Measurements from ENCODE around the gene VNN1. TPM values are rescaled to one million over a fixed set of nuclear protein-coding genes. Genes with fewer than 3 reads are reported as not detected.

The VNN1 gene
- total and polyA plus RNA-seq, 7 donors = 0.83 to 3.2 (median 2.5) TPM; not detected in 1

DNA sequence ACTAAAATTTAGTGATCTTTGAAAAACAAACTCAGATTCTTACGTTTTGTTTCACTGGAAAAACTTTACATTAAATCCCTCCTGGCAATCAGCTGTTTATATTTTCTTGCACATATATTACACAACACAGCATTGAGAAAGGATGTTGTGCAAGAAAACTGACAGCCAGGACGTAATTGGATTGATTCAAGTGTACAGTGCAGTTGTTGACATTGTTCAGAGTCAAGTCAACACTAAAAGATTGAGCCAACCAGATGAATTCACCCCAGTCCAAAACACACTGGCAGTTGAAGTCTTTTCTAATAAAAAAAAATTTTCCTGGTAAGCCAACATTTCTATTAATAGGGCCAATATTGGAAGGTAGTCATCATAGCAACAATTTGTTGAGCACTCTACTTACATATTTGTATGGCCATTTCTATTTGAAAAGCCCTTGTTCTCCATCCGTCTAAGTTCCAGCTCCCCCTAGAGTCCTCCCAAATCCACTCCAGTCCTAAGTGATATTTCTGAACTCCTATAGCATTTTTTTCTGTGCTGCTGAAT lies 20.9 kb upstream of the VNN1 start:
- Histone ChIP-seq H3K4me1 (peaks cover 0 to 6% (median 2%) of the 10 kb centered on the region in 4 donors), H3K9me3 (no peaks in the 10 kb centered on the region), H3K4me3 (no peak overlapping the region), H3K36me3 (no peaks in the 10 kb centered on the region), H3K27ac (no peak overlapping the region), H3K27me3 (no peaks in the 10 kb centered on the region)
- DNase-seq = no peak
- TF ChIP-seq CTCF (IDR thresholded peaks at IDR 0.05) (no peak), POLR2AphosphoS5 (IDR thresholded peaks at IDR 0.05) (peak in 1 of 4 donors; percentile 14), EP300 (IDR thresholded peaks at IDR 0.05) (peak in 2 of 4 donors; percentile 8 to 67), POLR2A (IDR thresholded peaks at IDR 0.05) (no peak)
- intact Hi-C loops (cut with DNase I) = no loop called here
- 20 to 38% methylated on average over 3 of the region's 3 CpGs for whole genome bisulfite sequencing, 2 donors

GRCh38 chr6:132733814-132734213 lies 20.0 kb upstream of the VNN1 start:
- intact Hi-C loops (cut with DNase I) = no loop called here
- H3K4me3 ChIP-seq = no peak overlapping the region
- H3K27ac ChIP-seq = no peak overlapping the region
- H3K4me1 ChIP-seq = peaks cover 0 to 6% (median 2%) of the 10 kb centered on the region in 4 donors
- H3K27me3 ChIP-seq = no peaks in the 10 kb centered on the region
- no peaks in the 10 kb centered on the region for H3K9me3 ChIP-seq
- 81% methylated on average over 1 of the region's 1 CpG for WGBS, 2 donors
- H3K36me3 ChIP-seq = no peaks in the 10 kb centered on the region
- TF ChIP-seq EP300 (IDR thresholded peaks at IDR 0.05) (no peak), CTCF (IDR thresholded peaks at IDR 0.05) (no peak), POLR2AphosphoS5 (IDR thresholded peaks at IDR 0.05) (no peak), POLR2A (IDR thresholded peaks at IDR 0.05) (no peak)
- no peak for DNase-seq

DNA sequence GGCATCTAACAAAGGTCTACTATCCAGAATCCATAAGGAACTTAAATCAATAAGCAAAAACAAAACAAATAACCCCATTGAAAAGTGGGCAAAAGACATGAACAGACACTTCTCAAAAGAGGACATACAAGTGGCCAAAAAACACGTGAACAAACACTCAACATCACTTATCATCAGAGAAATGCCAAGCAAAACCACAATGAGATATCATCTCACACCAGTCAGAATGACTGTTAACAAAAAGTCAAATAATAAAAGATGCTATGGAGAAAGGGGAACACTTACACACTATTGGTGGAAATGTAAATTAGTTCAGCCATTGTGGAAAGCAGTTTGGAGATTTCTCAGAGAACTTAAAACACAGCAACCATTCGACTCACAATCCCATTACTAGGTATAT lies 19.4 kb upstream of the VNN1 start:
- DNase-seq = no peak
- TF ChIP-seq POLR2A (IDR thresholded peaks at IDR 0.05) (no peak), POLR2AphosphoS5 (IDR thresholded peaks at IDR 0.05) (no peak), CTCF (IDR thresholded peaks at IDR 0.05) (no peak), EP300 (IDR thresholded peaks at IDR 0.05) (no peak)
- WGBS, 2 donors = 74 to 78% methylated on average over 2 of the region's 2 CpGs
- no peaks in the 10 kb centered on the region for H3K9me3 ChIP-seq
- H3K4me1 ChIP-seq = peaks cover 0 to 6% (median 2%) of the 10 kb centered on the region in 4 donors
- H3K4me3 ChIP-seq = no peak overlapping the region
- no peak overlapping the region for H3K27ac ChIP-seq
- intact Hi-C loops (cut with DNase I) = no loop called here
- no peaks in the 10 kb centered on the region for H3K27me3 ChIP-seq
- no peaks in the 10 kb centered on the region for H3K36me3 ChIP-seq

DNA sequence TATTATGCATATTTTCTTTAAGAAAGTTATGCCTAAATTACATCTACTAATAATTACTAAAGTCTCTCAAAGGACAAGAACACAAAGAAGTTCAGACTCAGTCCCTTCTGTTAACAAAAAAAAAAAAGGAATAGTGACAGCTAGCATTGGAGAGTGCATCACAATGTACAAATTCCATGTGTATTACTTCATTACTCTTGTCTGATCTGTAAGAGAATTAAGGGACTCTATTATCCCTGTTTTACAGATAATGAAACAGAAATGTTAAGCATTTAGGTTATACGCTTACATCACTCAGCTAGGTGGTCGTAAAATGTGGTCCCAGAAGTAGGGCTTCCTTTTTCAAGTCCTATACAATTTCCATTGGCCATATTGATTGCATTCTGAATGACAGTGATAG lies 17.2 kb upstream of the VNN1 start:
- Histone ChIP-seq H3K9me3 (no peaks in the 10 kb centered on the region), H3K36me3 (no peaks in the 10 kb centered on the region), H3K4me3 (no peak overlapping the region), H3K27me3 (no peaks in the 10 kb centered on the region), H3K4me1 (peaks cover 0 to 6% (median 2%) of the 10 kb centered on the region in 4 donors), H3K27ac (no peak overlapping the region)
- no peak for DNase-seq
- TF ChIP-seq CTCF (IDR thresholded peaks at IDR 0.05) = no peak
- no peak for TF ChIP-seq EP300 (IDR thresholded peaks at IDR 0.05)
- TF ChIP-seq POLR2AphosphoS5 (IDR thresholded peaks at IDR 0.05) = no peak
- TF ChIP-seq POLR2A (IDR thresholded peaks at IDR 0.05) = no peak
- 91 to 92% methylated on average over 2 of the region's 2 CpGs for WGBS, 2 donors
- intact Hi-C loops (cut with DNase I) = no loop called here

GRCh38 chr6:132730560-132730959 lies 16.7 kb upstream of the VNN1 start:
- WGBS, 2 donors = 68 to 71% methylated on average over 3 of the region's 3 CpGs
- Histone ChIP-seq H3K9me3 (no peaks in the 10 kb centered on the region), H3K4me1 (peaks cover 0 to 6% (median 2%) of the 10 kb centered on the region in 4 donors), H3K36me3 (no peaks in the 10 kb centered on the region), H3K27ac (no peak overlapping the region), H3K27me3 (no peaks in the 10 kb centered on the region), H3K4me3 (no peak overlapping the region)
- DNase-seq = no peak
- intact Hi-C loops (cut with DNase I) = no loop called here
- no peak for TF ChIP-seq EP300 (IDR thresholded peaks at IDR 0.05)
- peak in 1 of 4 donors; percentile 19 for TF ChIP-seq POLR2AphosphoS5 (IDR thresholded peaks at IDR 0.05)
